Fibroblast of mammary gland (primary cell): ENCODE data around the gene NKD1.

ENCODE experiments used
- DNase-seq: peaks from one replicate; pipeline ENCODE4 v3.0.0-alpha.2; 2010; ENCODE audit warnings: low read depth
- H3K4me3 ChIP-seq: 2 replicates; pipeline ENCODE4 v1.5.1; 2011; ENCODE audit warnings: low read depth, mild to moderate bottlenecking, low read length, moderate library complexity; ENCODE audit not compliant: control insufficient read depth
- CTCF ChIP-seq: conservative IDR thresholded peaks from 2 replicates; pipeline ENCODE4 v1.5.1; 2011; ENCODE audit warnings: low read depth, low read length, inconsistent platforms; ENCODE audit not compliant: control insufficient read depth, insufficient read depth

NKD1 gene

GRCh38 chr16:50630394-50631020, 82.3 kb downstream of the NKD1 start:
- DNase-seq: no peak
- no peak for TF ChIP-seq CTCF
- H3K4me3 ChIP-seq: no peak overlapping the region

GRCh38 chr16:50631249-50631984, 83.2 kb downstream of the NKD1 start:
- H3K4me3 ChIP-seq: no peak overlapping the region
- no peak for TF ChIP-seq CTCF
- DNase-seq: no peak

- no peak for TF ChIP-seq CTCF
- DNase-seq: no peak
- no peak overlapping the region for H3K4me3 ChIP-seq
Measured at GRCh38 chr16:50631985-50632576, 83.9 kb downstream of the NKD1 start.

- TF ChIP-seq CTCF: no peak
- H3K4me3 ChIP-seq: no peak overlapping the region
- no peak for DNase-seq
Measured at GRCh38 chr16:50632927-50633800, 85.0 kb downstream of the NKD1 start.

- no peak overlapping the region for H3K4me3 ChIP-seq
- no peak for TF ChIP-seq CTCF
- no peak for DNase-seq
Measured at GRCh38 chr16:50634090-50634489, 85.9 kb downstream of the NKD1 start.

- no peak for TF ChIP-seq CTCF
- H3K4me3 ChIP-seq: no peak overlapping the region
- no peak for DNase-seq
Measured at GRCh38 chr16:50634947-50635346, 86.8 kb downstream of the NKD1 start.
